ENCODE data around the gene AGPS. TPM values are rescaled to one million over a fixed set of nuclear protein-coding genes. Genes with fewer than 3 reads are reported as not detected.

The AGPS gene
- total and polyA plus RNA-seq, 9 of the 15 experiments (the other 6 are each of a cell fraction or from before 2014, with no cell fraction given), result 15.5 to 211 (median 63.1) TPM

DNA sequence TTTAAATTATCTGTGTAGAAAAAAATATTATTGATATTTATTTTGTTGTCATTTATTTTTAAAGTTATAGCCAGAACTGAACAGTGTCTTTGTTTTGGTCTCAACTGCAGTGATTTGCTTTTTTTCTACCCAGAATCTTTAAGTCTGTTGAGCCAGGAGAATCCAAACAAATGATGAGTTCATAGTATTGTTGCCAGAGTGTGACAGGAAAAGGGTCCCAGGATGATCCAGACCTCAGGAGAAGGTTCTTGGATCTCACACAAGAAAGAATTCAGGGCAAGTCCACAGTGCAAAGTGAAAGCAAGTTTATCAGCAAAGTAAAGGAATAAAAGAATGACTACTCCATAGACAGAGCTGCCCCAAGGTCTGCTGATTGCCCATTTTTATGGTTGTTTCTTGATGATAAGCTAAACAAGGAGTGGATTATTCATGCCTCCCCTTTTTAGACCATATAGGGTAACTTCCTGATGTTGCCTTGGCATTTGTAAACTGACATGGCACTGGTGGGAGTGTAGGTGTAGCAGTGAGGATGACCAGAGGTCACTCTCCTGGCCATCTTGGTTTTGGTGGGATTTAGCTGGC is 127.1 kb downstream of the AGPS start (continued):
- TF ChIP-seq SP2 (IDR thresholded peaks at IDR 0.05; ENCODE audit: extremely low read depth, low read depth, low read length, poor library complexity, severe bottlenecking) (no peak), WHSC1 (IDR thresholded peaks at IDR 0.05; ENCODE audit: low read length) (no peak), RAD21 (CRISPR knock-in tag; conservative IDR thresholded peaks at IDR 0.05 in 1 of 2, IDR thresholded peaks at IDR 0.05 in 1 of 2) (no peak), PCBP1 (IDR thresholded peaks at IDR 0.05; ENCODE audit: low read depth, low read length, poor library complexity, severe bottlenecking) (no peak), HNRNPK (IDR thresholded peaks at IDR 0.05; ENCODE audit: low read depth, low read length, poor library complexity, severe bottlenecking) (no peak), MAFK (IDR thresholded peaks at IDR 0.05; ENCODE audit: low read length) (no peak), NFYB (IDR thresholded peaks at IDR 0.05; ENCODE audit: extremely low read depth, insufficient read length) (no peak), BCL6 (CRISPR knock-in tag; IDR thresholded peaks at IDR 0.05) (no peak)
- TF ChIP-seq, protein P1, sequence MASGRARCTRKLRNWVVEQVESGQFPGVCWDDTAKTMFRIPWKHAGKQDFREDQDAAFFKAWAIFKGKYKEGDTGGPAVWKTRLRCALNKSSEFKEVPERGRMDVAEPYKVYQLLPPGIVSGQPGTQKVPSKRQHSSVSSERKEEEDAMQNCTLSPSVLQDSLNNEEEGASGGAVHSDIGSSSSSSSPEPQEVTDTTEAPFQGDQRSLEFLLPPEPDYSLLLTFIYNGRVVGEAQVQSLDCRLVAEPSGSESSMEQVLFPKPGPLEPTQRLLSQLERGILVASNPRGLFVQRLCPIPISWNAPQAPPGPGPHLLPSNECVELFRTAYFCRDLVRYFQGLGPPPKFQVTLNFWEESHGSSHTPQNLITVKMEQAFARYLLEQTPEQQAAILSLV (tag; IDR thresholded peaks at IDR 0.05), result no peak
- TF ChIP-seq, protein P2, sequence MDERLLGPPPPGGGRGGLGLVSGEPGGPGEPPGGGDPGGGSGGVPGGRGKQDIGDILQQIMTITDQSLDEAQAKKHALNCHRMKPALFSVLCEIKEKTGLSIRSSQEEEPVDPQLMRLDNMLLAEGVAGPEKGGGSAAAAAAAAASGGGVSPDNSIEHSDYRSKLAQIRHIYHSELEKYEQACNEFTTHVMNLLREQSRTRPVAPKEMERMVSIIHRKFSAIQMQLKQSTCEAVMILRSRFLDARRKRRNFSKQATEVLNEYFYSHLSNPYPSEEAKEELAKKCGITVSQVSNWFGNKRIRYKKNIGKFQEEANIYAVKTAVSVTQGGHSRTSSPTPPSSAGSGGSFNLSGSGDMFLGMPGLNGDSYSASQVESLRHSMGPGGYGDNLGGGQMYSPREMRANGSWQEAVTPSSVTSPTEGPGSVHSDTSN (CRISPR knock-in tag; IDR thresholded peaks at IDR 0.05; ENCODE audit: low read depth), result no peak
- TF ChIP-seq, protein P2 (tag; conservative IDR thresholded peaks at IDR 0.05; ENCODE audit: low read depth), result no peak
